Ramos (cell line): ENCODE data around the gene PABPN1L.

Experiments used
- in situ Hi-C: fragments of 300-500 bp; cut with MboI; formaldehyde crosslinking; loops from one replicate; pipeline ENCODE4 v1.14.3; 2022; ENCODE audit warnings: low sequenced_read_pairs; ENCODE audit not compliant: unreplicated experiment

PABPN1L gene

GRCh38 chr16:88866151-88866920 lies at the start of gene PABPN1L:
Gene PABPN1L (minus strand): TSS chr16:88866660. CDS start chr16:88866606, 54 bp downstream.
- in situ Hi-C loops = no loop called here

GRCh38 chr16:88915639-88916327 lies 49.3 kb upstream of the PABPN1L start:
- in situ Hi-C loops = no loop called here

- in situ Hi-C loops = no loop called here
Observed at GRCh38 chr16:88914750-88915368, 48.4 kb upstream of the PABPN1L start.

- in situ Hi-C loops = no loop called here
Observed at GRCh38 chr16:88913870-88914269, 47.4 kb upstream of the PABPN1L start.

GRCh38 chr16:88913001-88913612 lies 46.6 kb upstream of the PABPN1L start:
- in situ Hi-C loops = no loop called here

GRCh38 chr16:88912556-88912955 lies 46.1 kb upstream of the PABPN1L start:
- in situ Hi-C loops = no loop called here

GRCh38 chr16:88911946-88912310 lies 45.5 kb upstream of the PABPN1L start:
- in situ Hi-C loops = no loop called here

GRCh38 chr16:88911136-88911945 lies 44.9 kb upstream of the PABPN1L start:
- in situ Hi-C loops = no loop called here

GRCh38 chr16:88910284-88911135 lies 44.0 kb upstream of the PABPN1L start:
- in situ Hi-C loops = no loop called here

GRCh38 chr16:88909431-88910210 lies 43.2 kb upstream of the PABPN1L start:
- in situ Hi-C loops = no loop called here

GRCh38 chr16:88908307-88908706 lies 41.8 kb upstream of the PABPN1L start:
- in situ Hi-C loops = no loop called here

- in situ Hi-C loops = no loop called here
Observed at GRCh38 chr16:88907768-88908167, 41.3 kb upstream of the PABPN1L start.

GRCh38 chr16:88906535-88907105 lies 40.2 kb upstream of the PABPN1L start:
- in situ Hi-C loops = no loop called here

- in situ Hi-C loops = no loop called here
Observed at GRCh38 chr16:88906020-88906419, 39.6 kb upstream of the PABPN1L start.

- in situ Hi-C loops = no loop called here
Observed at GRCh38 chr16:88905563-88905962, 39.1 kb upstream of the PABPN1L start.

- in situ Hi-C loops = no loop called here
Observed at GRCh38 chr16:88904676-88905365, 38.4 kb upstream of the PABPN1L start.

GRCh38 chr16:88903267-88903666 lies 36.8 kb upstream of the PABPN1L start:
- in situ Hi-C loops = no loop called here

GRCh38 chr16:88902744-88903143 lies 36.3 kb upstream of the PABPN1L start:
- in situ Hi-C loops = no loop called here
